Measurements from ENCODE around the gene FBXL17.

FBXL17 gene

DNA sequence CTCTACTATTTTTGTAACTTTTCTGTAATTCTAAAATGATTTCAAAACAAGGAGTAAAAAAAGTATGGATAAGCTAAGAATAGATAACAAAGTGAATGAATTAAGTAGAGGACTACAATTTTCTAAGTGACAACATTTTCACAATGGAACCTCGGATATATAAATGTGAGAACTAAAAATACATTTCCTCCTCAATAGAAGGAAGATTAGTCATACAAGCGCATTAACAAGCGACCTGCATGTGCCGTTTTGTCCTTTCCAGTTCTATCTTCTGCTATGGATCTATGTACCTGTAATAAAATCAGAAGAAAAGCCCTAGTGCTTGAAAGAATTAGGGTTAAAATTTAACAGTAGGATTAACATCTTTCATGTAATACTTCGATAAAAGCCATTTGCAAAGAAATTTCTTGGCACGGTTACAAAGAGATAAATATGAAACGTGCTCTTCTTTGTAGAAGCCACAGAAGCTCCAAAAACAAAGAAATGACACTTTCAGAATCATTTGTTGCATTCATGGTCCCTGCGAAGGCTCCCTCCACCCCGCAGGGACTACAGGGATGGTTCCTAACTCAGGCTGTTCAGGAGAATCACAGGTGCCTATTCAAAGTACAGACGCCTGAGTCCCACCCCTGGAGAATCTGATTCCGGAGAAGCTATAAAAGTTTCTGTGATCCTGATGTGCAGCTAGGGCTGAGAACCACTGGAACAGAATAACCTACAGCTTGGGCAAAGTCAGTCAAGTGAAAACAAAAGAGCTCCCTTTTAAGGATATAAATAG is 494.5 kb downstream of the FBXL17 start:
- no peak for DNase-seq

DNA sequence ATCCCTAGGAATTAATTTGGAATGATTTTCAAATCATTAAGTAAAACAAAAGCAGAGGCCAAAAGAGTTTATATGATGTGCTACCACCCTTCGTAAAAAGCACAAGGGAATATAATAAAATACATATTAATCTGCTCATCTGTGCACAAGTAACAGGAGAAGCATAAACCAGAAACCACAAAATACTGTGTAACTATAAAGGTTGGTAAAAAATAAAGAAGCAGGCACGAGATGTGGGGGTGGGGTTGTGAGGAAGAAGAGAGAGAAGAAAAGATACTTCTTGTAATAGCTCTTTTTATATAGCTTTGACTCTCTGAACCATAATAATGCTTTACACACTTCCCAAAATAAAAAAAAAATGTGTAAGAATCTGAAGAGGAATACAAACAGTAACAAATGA is 496.3 kb downstream of the FBXL17 start:
- DNase-seq, result no peak

GRCh38 chr5:107884871-107885270 is 497.0 kb downstream of the FBXL17 start:
- no peak for DNase-seq

GRCh38 chr5:107878661-107879060 is 503.2 kb downstream of the FBXL17 start:
- DNase-seq, result no peak

DNA sequence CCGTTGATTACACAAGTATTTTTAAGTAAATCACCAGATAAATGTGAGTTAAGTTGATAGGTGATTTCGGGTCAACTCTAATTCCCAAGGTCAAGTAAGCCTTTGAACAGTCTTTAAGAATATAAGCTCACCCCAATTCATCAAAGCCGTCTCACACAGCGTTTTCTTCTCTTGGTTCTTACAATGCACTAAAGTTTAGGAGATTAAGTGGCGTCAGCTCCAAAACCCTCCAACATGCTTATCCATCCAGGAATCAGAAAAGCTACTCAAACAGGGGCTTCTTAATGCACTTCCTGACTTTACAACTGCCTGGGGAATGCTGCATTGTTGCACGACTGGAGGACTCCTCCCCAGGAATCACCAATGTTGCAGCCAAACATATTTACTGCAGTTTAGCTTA is 505.0 kb downstream of the FBXL17 start:
- no peak for DNase-seq

DNA sequence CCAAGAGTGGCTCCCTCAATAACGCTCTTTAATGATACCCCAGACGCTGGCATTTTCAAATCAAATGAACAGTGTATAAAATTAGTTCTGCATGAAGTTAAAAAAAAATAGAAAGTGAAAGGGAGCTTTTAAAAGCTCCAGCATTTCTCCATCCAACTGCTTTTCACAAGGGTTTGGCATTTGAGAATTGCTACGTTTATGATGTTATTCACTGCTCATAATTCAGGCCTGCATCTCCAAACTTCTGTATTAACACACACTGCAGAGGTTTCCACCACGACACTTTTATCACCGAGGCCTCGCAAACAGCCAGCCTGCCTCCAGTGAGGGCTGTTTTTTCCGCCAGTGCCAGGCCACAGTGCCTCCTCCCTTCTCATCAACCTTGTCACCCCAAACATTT is 505.6 kb downstream of the FBXL17 start:
- DNase-seq, result no peak

GRCh38 chr5:107875833-107876232 is 506.1 kb downstream of the FBXL17 start:
- DNase-seq, result no peak

DNA sequence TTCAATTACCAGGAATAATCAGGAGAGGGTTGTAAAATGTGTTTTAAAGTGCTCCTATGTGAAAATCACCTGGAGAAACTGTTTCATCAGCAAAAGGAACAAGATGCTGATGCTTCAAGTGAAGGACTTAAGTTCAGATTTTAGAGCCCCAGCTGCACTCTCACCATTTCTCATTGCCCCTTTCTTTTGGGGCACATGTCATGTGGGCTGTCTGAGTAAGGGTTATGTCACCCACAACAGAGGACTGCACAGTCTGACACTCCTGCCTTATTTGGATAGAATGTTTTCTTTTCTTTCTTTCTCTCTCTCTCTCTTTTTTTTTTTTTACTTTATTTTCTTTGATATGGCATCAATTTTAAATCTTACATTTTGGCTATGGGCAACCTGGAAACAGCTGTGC is 507.1 kb downstream of the FBXL17 start:
- no peak for DNase-seq

DNA sequence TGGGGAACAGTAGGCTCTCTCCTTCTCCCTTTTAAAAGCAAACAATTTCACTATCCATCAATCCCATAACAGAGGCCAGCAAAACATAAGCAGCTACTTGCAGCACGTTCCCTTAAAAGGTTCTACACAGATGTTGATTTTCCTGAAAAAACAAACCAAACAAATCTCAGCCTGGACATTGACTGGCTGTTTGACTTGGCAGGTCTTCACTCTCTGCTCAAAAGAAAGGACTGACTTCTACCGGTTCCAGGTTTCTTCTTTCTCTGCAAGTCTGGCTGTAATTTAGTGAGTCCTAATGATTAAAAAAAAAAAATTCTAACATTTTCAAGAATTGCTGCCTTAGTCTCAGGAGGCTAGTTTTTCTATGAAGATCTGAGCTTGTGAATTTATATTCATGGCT is 508.0 kb downstream of the FBXL17 start:
- no peak for DNase-seq

DNA sequence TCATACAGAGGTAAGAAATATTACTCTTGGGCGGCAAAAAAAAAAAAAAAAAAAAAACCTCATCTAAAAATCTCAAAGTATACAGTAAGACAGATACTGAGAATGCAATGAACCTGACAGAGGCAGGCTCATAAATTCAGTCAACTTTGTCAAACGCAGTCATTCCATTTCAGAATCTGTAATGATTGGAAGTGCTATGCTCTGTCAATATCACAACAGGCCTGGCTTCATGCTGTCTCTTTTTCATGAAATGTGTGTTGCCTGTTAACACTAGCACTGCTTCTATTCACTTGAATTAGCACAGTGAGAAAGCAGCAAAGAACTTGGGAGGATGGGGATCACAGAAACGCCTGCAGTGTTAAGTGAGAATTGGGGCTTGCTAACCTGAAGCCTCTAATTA is 510.9 kb downstream of the FBXL17 start:
- no peak for DNase-seq

DNA sequence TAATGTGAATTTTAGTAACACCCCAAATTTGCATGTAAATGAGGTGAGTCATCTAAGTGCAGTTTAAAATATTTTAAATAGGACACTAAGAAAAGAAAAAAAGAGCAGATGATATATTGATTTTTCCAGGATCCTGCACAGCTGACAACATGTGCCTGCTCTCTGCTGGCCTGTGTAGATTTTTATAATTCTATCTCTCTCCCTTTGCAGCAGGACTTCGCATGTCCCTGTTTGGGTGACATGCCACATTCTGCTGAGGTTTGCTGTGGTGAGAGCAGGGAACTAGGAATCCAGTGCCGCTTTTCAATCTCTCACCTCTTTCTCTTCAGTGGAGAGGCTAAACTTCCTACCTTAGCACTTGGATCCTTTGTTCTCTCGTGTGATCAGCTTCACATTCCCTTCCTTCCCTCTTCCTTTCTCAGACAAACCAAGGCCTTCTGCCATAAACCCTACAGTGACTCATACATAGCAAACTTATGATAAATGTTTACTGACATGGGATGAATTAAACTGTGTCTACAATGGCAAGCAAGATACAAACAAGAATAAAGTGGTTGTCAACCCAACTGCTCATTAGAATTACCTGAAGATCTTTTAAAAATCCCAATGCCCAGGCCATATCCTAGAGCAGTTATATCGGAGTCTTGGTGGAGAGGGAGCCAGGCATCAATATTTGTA is 512.3 kb downstream of the FBXL17 start:
- no peak for DNase-seq

DNA sequence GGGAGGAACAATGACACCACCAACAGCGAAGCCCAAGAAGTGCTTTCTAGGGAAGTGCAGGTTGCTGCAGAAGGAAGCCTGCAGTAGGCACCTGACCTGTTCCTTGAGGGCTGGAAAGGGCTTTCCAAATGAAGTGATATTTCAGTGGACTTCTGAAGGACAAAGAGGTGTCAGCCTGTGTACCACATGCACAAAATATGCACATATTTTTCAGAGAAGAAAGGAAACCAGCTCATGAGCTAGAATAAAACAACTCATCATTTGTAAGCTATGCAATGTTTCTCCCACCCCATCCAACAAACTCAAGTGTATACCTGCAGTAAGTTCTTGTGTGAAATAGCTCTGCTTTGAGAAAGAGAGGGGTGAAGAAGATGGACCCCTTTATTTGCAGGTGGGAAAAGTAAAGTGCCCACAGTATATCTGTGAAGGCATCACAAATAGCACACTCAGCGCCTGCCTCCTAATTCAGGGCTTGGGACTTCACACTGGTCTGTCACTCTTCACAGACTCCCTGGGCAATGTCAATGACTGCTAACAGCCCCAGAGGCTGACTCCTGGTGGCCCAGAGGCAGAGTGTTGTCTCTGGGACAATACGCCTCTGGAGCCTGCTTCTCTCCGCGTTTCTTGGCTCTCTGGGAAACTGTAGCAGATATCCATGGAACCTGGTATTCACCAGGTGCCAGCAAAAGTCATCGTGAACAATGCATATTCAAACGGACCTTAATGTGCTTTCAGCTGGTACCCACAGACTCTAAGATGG is 513.1 kb downstream of the FBXL17 start:
- no peak for DNase-seq

DNA sequence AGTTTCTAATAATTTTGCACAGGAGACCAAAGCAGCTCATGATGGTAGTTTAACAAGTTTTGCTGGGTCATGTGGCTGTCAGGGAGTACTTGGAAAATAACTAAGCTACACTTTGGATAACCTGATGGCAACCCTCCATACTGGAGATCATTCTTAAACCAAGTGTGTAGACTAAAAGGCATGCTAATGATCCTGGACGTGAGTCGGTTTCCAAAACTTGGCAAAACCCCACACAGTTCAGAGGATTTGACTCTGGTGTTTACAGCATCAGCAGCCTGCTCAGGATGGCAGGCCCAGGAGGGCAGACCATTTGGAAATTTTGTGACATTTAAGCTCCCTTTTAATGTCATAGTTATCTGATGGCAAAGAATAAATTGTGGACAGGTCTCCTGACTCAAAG is 514.6 kb downstream of the FBXL17 start:
- DNase-seq, result no peak

DNA sequence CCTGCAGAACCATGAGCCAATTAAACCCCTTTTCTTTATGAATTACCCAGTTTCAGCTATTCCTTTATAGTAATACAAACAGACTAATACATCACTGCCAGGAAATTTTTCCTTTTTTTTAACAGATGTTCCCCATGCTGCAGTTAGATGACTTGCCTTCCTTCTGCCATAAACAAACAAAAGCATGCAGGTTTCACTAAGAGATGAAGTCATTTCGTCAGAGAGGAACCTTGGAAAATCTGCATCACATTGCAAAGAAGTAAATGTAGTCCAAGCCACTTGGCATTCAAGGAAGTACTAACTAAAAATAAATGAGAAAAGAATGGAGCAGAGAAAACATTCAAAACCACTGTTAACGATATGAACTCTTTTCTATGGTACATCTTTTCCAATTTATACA is 517.1 kb downstream of the FBXL17 start:
- DNase-seq, result no peak

- no peak for DNase-seq
Measured at GRCh38 chr5:107863125-107863524, 518.8 kb downstream of the FBXL17 start.

DNA sequence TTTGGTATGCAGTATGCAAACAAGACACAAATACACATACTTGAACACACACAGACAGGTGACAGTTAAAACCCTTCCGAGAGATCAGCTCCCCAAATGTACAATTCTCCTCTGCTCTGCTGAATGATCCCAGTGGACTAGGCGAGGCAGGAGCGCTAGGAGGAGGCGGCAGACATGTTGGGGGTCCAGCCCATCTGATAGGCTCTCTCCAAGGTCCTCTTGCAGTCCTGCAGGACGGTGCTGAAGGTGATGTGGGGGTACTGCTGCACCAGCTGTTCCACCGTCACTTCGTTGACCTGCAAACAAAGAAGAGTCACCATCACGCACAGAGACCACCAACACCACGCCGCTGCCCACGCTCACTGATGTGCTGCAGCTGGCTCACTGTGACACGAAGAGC is 520.3 kb downstream of the FBXL17 start:
- DNase-seq, result no peak

GRCh38 chr5:107860044-107860443 is 521.9 kb downstream of the FBXL17 start:
- DNase-seq, result no peak

DNA sequence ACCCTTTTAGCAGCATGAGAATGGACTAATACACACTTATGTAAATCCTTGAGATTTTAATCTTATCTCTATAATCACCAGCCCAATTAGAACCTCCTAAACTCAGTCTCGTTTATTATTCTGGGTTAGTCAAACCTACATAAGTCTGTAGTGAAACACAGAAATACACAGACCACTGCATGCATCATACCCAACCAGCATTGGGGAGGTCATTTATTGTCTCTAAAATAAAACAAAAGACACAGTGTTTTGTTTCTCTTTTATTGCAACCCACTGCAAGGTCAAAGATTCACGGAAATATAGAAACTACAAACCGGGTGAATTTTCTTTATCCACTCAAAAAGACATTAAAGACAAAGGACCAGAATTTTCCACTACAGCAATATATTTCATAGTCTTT is 523.1 kb downstream of the FBXL17 start:
- DNase-seq, result no peak

GRCh38 chr5:107858324-107858723 is 523.6 kb downstream of the FBXL17 start:
- DNase-seq, result no peak

DNA sequence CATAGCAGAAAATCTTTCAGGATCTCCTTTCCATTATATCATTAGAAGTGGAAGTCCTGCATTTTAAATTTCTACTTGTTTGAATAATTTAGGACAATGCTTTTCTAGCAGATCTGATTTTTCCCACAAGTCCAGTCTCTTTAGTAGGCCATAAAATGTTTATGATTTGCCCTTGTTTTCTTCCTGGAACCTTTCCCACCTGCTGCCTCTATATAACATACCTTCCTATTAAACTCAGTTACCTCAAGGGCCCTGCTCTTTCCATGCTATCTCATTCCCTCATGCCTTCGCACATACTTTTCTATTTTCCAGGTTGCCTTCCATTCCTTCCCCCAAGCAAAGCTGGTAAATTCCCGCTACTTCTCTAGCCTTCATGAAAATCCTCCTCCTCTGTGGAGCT is 524.1 kb downstream of the FBXL17 start:
- DNase-seq, result no peak

GRCh38 chr5:107855171-107855570 is 526.7 kb downstream of the FBXL17 start:
- no peak for DNase-seq

GRCh38 chr5:107853696-107854095 is 528.2 kb downstream of the FBXL17 start:
- DNase-seq, result no peak

- DNase-seq, result no peak
Measured at GRCh38 chr5:107853031-107853430, 528.9 kb downstream of the FBXL17 start.

DNA sequence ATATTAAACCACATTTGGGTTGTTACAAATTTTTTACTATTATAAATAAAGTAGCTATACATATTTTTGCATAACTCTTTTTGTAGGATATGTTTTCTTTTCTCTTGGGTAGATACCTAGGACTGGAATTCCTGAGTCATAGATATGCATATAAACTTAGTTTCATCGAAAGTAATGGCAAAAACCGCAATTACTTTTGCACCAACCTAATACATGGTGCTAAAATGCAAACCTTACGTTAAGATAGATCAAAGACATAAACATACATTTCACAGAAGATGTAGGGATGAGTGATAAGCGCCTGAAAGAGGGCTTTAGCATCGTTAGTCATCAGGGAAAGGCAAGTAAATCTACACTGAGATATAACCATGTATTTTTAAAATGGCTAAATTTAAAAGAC is 532.8 kb downstream of the FBXL17 start:
- no peak for DNase-seq

All from DMS 273 treated with DMSO at 0.1 percent for 48 hours (cell line).